Measurements from ENCODE around the gene DNTT.

The DNTT gene

GRCh38 chr10:96311180-96311715, 7.0 kb downstream of the DNTT start:
- no peak for DNase-seq

GRCh38 chr10:96313344-96313743, 9.1 kb downstream of the DNTT start:
- DNase-seq, result no peak

- DNase-seq, result no peak
These were observed 13.0 kb downstream of the DNTT start for GRCh38 chr10:96317067-96317833.

GRCh38 chr10:96319754-96320474, 15.7 kb downstream of the DNTT start:
- DNase-seq, result no peak

- no peak for DNase-seq
These were observed 17.6 kb downstream of the DNTT start for GRCh38 chr10:96321822-96322221.

GRCh38 chr10:96322275-96322674, 18.0 kb downstream of the DNTT start:
- DNase-seq, result no peak

GRCh38 chr10:96324447-96324846, 20.2 kb downstream of the DNTT start:
- no peak for DNase-seq

GRCh38 chr10:96325719-96326373, 21.6 kb downstream of the DNTT start:
- no peak for DNase-seq

GRCh38 chr10:96327462-96327861, 23.2 kb downstream of the DNTT start:
- DNase-seq, result no peak

GRCh38 chr10:96333101-96333500, 28.9 kb downstream of the DNTT start:
- no peak for DNase-seq

- DNase-seq, result no peak
These were observed 30.6 kb downstream of the DNTT start for GRCh38 chr10:96334616-96335526.

GRCh38 chr10:96337106-96337505, 32.9 kb downstream of the DNTT start:
- no peak for DNase-seq

- no peak for DNase-seq
These were observed 34.2 kb downstream of the DNTT start for GRCh38 chr10:96338279-96338925.

GRCh38 chr10:96339383-96339782, 35.1 kb downstream of the DNTT start:
- DNase-seq, result no peak

GRCh38 chr10:96339956-96340904, 36.0 kb downstream of the DNTT start:
- peak; percentile 18 for DNase-seq

- DNase-seq, result no peak
These were observed 37.3 kb downstream of the DNTT start for GRCh38 chr10:96341219-96342182.

GRCh38 chr10:96342402-96342801, 38.2 kb downstream of the DNTT start:
- DNase-seq, result no peak

GRCh38 chr10:96344178-96344577, 39.9 kb downstream of the DNTT start:
- no peak for DNase-seq

- no peak for DNase-seq
These were observed 41.0 kb downstream of the DNTT start for GRCh38 chr10:96345222-96345621.

- DNase-seq, result no peak
These were observed 42.1 kb downstream of the DNTT start for GRCh38 chr10:96346295-96346694.
